NCI-H748 (cell line): ENCODE results near the gene TARM1.
A peak's percentile ranks its signal among the peaks of the same experiment; 100 is the strongest.

Experiments used
- DNase-seq: peaks from one replicate; lab custom pipeline; 2025; ENCODE audit not compliant: unreplicated experiment; lab: John Stamatoyannopoulos, UW

TARM1 gene

GRCh38 chr19:54081032-54081431 is at the start of gene TARM1:
TSS of gene TARM1 (minus strand) at chr19:54081365. CDS start at chr19:54081340, 25 bp downstream.
- DNase-seq = no peak

GRCh38 chr19:54129617-54129996 is 48.4 kb upstream of the TARM1 start:
- no peak for DNase-seq

GRCh38 chr19:54128796-54129616 is 47.8 kb upstream of the TARM1 start:
- DNase-seq = no peak

- DNase-seq = no peak
These were observed 47.2 kb upstream of the TARM1 start for GRCh38 chr19:54128441-54128725.

GRCh38 chr19:54127688-54128440 is 46.7 kb upstream of the TARM1 start:
- no peak for DNase-seq

- no peak for DNase-seq
These were observed 44.5 kb upstream of the TARM1 start for GRCh38 chr19:54125713-54126112.

- no peak for DNase-seq
These were observed 43.2 kb upstream of the TARM1 start for GRCh38 chr19:54124393-54124792.

GRCh38 chr19:54123682-54124081 is 42.5 kb upstream of the TARM1 start:
- no peak for DNase-seq

GRCh38 chr19:54121259-54121658 is 40.1 kb upstream of the TARM1 start:
- DNase-seq = no peak

- peak; percentile 99 for DNase-seq
These were observed 34.2 kb upstream of the TARM1 start, which contains the start of the genes PRPF31 and TFPT for GRCh38 chr19:54115109-54116063. TSS of gene PRPF31 (plus strand) at chr19:54115754. CDS start at chr19:54118279, 2,525 bp downstream. TSS of gene TFPT (minus strand) at chr19:54115657. CDS start at chr19:54115269, 388 bp downstream.

GRCh38 chr19:54114340-54115108 is 33.4 kb upstream of the TARM1 start:
- peak; percentile 53 for DNase-seq

GRCh38 chr19:54109651-54110050 is 28.5 kb upstream of the TARM1 start:
- no peak for DNase-seq

- DNase-seq = no peak
These were observed 27.3 kb upstream of the TARM1 start for GRCh38 chr19:54108496-54108895.

- DNase-seq = no peak
These were observed 26.8 kb upstream of the TARM1 start for GRCh38 chr19:54107876-54108490.

- DNase-seq = no peak
These were observed 25.6 kb upstream of the TARM1 start for GRCh38 chr19:54106716-54107115.

- DNase-seq = no peak
These were observed 24.6 kb upstream of the TARM1 start for GRCh38 chr19:54105796-54106195.

- DNase-seq = no peak
These were observed 24.0 kb upstream of the TARM1 start for GRCh38 chr19:54104998-54105715.

- peak; percentile 99 for DNase-seq
These were observed 21.4 kb upstream of the TARM1 start, which contains the start of gene NDUFA3 for GRCh38 chr19:54102421-54103169. TSS of gene NDUFA3 (plus strand) at chr19:54102855. CDS start at chr19:54102879, 24 bp downstream.
